GM19468 (cell line): ENCODE measurements around the gene RNF11.

ENCODE experiments used
- ATAC-seq: cut with Tn5 transposase; IDR thresholded peaks from one replicate; pipeline ENCODE4 v1.9.1; 2021; ENCODE audit warnings: mild to moderate bottlenecking, moderate library complexity, moderate number of reproducible peaks; ENCODE audit not compliant: unreplicated experiment; ENCODE audit errors: extremely low read depth

Gene RNF11

GRCh38 chr1:51293898-51294515 is 57.9 kb downstream of the RNF11 start:
- ATAC-seq = no peak

DNA sequence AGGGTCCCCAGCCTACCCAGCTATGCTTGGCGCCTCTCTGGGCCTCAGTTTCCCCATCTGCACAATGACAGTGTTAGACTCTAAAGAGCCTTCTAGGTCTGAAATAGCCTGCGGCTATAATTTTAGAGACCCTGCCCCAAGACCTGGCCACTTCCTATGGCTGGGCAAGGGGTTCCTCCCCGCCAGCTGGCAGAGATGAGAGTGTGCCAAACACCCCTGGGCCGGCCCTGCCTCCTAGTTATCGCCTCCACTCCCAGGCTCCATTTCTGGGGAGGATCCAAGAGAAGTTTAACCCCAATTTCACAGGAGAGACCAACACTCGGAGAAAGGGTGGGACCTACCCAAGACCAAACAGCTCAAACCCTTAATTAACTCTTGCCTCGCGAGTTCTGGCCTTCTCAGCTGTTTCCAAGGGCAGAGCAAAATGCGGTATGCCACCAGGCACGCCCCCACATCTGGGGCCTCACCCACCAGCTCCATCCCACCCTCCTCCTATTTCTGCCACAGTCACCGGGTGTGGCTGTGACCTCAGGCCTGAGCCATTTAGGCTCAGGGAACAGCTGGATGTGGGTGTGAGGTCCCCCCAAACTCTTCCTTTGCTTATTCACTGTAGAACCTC is 58.6 kb downstream of the RNF11 start:
- ATAC-seq = no peak

DNA sequence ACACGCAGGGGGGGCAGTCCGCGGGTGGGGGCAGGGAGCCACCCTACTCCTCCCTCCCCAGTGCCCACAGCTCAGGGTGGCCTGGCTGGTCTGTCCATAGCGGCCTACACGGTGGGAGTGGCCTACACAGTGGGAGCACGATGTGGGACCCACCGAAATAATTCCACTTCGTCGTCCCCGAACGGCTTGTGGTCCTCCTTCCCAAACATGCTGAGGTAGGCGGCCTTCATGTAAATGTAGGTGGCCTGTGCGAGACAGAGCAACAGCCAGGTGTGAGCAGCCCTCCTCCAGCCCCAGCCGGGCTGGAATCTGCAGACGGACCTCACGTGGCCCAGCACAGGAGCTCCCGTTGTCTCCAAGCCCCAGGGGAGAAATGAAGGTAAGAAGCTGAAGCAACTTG is 59.9 kb downstream of the RNF11 start:
- ATAC-seq = no peak

GRCh38 chr1:51296383-51297357 is 60.6 kb downstream of the RNF11 start:
- ATAC-seq = no peak

DNA sequence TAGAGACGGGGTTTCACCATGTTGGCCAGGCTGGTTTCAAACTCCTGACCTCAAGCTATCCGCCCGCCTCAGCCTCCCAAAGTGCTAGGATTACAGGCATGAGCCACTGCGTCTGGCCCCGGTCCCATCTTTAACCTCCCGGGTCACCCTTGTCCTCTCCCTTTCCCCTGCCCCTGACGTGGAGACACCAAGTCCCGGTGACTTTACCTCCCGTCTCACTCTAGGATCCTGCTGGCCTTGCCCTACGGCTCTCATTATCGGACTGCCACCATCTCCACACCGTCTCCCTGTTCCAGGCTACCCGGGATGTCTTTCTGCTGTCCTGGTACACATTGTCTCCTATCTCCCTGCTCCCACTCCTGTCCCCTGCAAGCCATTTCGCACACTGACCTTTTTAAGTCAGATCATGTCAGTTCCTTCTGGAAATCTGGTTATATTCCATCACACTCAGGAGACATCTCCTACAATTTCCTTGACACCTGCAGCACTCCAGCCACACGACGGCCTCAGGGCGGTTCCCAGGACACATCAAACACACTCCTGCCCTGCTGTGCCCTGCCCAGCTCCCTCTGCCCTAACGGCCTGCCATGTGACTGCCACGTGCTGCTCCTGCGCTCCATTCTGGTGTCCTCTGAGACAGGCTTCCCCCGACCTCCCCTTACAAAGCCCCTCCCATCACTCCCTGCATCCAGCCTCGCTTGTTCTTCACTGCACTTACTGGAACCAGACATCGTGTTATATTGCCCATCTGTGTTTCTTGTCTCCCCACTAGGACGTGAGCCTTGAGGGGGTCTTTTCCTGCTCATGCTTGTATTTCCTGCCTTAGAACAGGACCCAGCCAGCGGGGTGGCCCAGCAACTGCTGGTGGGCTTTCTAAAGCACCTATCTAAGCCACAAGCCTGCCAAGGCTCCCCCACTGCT is 61.6 kb downstream of the RNF11 start:
- ATAC-seq = no peak

DNA sequence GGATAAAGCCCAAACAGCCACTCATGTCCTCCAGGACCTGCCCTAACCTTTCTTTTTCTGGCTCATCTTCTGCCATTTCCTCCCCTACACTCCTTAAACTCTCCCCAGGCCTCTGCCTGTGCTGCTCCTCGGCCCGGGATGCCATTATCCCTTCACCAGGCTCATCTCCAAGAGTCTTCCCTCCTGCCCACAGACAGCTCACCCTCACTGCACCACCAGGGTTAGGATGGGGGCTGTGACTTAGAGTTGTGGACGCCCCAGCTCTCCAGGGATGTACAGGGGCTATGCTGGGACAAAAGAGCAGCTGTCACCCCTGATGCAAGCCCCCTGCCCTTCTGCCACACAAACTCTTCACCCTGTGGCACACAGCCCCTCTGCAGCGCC is 62.2 kb downstream of the RNF11 start:
- no peak for ATAC-seq

GRCh38 chr1:51299185-51299885 is 63.3 kb downstream of the RNF11 start:
- no peak for ATAC-seq

GRCh38 chr1:51299981-51300670 is 64.1 kb downstream of the RNF11 start:
- ATAC-seq = no peak

GRCh38 chr1:51301152-51301843 is 65.2 kb downstream of the RNF11 start:
- no peak for ATAC-seq

- no peak for ATAC-seq
Observed at GRCh38 chr1:51301844-51302162, 65.7 kb downstream of the RNF11 start.

- ATAC-seq = no peak
Observed at GRCh38 chr1:51302270-51302669, 66.2 kb downstream of the RNF11 start.

GRCh38 chr1:51302746-51303145 is 66.7 kb downstream of the RNF11 start:
- ATAC-seq = no peak

DNA sequence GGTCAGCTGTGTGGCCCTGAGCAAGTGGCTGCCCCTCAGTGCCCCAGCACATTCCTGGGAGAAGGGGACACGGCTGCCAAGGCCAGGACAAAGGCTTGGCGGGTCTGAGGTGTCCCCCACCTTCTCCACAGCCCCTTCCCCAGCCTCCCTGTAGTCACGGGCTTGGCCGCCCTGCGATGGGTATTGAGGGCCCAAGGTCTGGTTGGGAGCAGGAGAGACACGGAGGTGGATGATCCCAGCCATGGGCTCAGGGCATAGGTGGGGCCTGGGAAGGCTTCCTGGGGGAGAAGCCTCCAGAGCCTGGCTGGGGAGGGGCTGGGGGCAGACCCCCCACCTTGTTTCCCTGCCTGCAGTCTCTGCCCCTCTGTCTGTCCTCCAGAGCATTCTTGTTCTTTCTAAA is 67.2 kb downstream of the RNF11 start:
- ATAC-seq = no peak

DNA sequence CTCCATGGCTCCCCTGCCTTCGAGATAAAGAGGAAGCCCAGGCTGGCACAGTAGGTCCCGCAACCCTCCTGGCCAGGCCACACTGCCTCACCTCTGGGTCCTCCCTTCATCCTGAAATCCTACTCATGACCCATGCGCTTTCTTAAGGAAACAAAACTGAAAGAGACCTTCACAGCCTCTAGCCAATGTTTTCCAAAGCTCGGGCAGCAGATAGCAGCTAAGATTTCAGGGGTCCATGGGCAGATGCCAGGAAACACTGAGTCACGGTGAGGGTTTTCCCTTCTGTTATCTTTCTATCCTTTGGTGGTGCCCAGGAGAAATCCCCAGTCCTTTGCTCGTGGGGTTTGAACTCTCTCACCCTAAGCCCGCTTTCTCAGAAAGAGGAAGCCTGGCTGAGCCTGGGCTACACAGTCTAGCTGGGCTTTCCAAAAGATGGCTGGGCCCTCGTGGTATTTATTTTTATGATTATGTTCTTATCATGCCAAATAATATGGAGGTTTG is 67.7 kb downstream of the RNF11 start:
- ATAC-seq = no peak

GRCh38 chr1:51304360-51304759 is 68.3 kb downstream of the RNF11 start:
- ATAC-seq = no peak

DNA sequence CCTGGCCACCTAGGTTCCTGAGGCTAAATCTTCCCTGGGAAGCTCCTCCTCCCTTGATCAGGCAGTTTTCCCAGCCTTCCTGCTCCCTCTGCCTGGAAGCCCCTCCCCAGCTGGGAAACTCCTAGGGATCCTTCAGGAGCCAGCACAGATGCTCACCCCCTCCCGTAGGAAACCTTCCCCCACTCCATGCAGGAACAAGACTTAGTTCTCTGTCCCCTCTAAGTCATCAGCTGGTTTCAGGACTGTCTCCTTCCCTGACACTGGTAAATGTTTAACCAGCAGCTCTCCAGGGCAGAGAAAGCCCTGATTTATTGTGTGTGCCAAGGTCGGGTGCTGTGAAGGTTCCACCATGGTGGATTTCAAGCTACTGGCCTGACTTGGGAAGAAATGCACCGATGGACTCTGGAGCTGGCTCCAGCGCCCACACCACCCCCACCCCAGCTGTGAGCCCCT is 69.3 kb downstream of the RNF11 start:
- no peak for ATAC-seq

- ATAC-seq = no peak
Observed at GRCh38 chr1:51306950-51307349, 70.9 kb downstream of the RNF11 start.

DNA sequence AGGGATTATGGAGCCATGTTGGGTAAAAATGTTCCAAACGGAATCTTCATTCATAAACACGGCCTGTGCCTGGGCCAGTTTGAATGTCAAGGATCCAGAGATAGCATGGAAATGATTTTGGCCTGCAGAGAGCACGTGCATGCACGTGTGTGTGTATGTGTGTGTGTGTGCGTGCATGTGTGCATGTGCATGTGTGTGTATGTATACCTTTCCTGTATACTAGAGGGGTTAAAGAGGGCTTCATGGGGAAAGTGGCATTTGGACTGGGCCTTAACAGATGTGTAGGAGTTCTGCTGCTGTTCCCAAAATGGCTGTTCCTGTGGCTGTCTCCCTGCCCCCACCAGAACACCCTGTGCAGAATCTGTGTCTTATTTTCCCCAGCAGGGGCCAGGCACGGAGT is 72.6 kb downstream of the RNF11 start:
- ATAC-seq = no peak
